GM19240 (cell line): ENCODE data around the gene MXRA8.
"Not testable (repeated sequence)": the region's sequence is repeated elsewhere in the genome, so short reads cannot be mapped to it uniquely, and the experiment has no call there.

Experiments
- DNase-seq: peaks from one replicate; pipeline ENCODE4 v3.0.0; 2011; ENCODE audit warnings: low spot score; ENCODE audit not compliant: insufficient read length

The MXRA8 gene

GRCh38 chr1:1358433-1359271 is at the start of gene MXRA8:
TSS of gene MXRA8 (minus strand) at chr1:1358555. CDS start at chr1:1358504, 51 bp downstream.
- DNase-seq = no peak

GRCh38 chr1:1407636-1408318 is 49.4 kb upstream of the MXRA8 start:
- no peak for DNase-seq

- peak; percentile 95 for DNase-seq
These were observed 48.7 kb upstream of the MXRA8 start, which contains the start of gene MRPL20 for GRCh38 chr1:1406821-1407635. TSS of gene MRPL20 (minus strand) at chr1:1407293. CDS start at chr1:1407217, 76 bp downstream.

- DNase-seq = no peak
These were observed 47.9 kb upstream of the MXRA8 start for GRCh38 chr1:1406101-1406820.

GRCh38 chr1:1403653-1404052 is 45.3 kb upstream of the MXRA8 start:
- DNase-seq = no peak

- DNase-seq = not testable (repeated sequence)
These were observed 44.6 kb upstream of the MXRA8 start for GRCh38 chr1:1402901-1403392.

- DNase-seq = no peak
These were observed 43.9 kb upstream of the MXRA8 start for GRCh38 chr1:1402072-1402900.

GRCh38 chr1:1401457-1402010 is 43.2 kb upstream of the MXRA8 start:
- DNase-seq = no peak

- no peak for DNase-seq
These were observed 42.5 kb upstream of the MXRA8 start for GRCh38 chr1:1400576-1401456.

GRCh38 chr1:1399872-1400575 is 41.7 kb upstream of the MXRA8 start:
- no peak for DNase-seq

- peak; percentile 94 for DNase-seq
These were observed 41.0 kb upstream of the MXRA8 start, which contains the start of gene CCNL2 for GRCh38 chr1:1399187-1399871. TSS of gene CCNL2 (minus strand) at chr1:1399335. CDS start at chr1:1399306, 29 bp downstream.

- no peak for DNase-seq
These were observed 40.4 kb upstream of the MXRA8 start for GRCh38 chr1:1398677-1399186.

- DNase-seq = no peak
These were observed 39.6 kb upstream of the MXRA8 start for GRCh38 chr1:1397839-1398523.

- DNase-seq = no peak
These were observed 36.8 kb upstream of the MXRA8 start for GRCh38 chr1:1395166-1395565.

- no peak for DNase-seq
These were observed 35.8 kb upstream of the MXRA8 start for GRCh38 chr1:1394116-1394515.

- DNase-seq = no peak
These were observed 35.1 kb upstream of the MXRA8 start for GRCh38 chr1:1393428-1393827.

GRCh38 chr1:1393014-1393413 is 34.7 kb upstream of the MXRA8 start:
- no peak for DNase-seq
